Lower leg skin (tissue), 4 donors: ENCODE data around the gene PNP. TPM values are rescaled to one million over a fixed set of nuclear protein-coding genes. Genes with fewer than 3 reads are reported as not detected.

ENCODE experiments used
- DNase-seq, 2 donors: peaks; one replicate each; pipeline ENCODE4 v3.0.0-alpha.2; 2019; ENCODE audit warnings: low spot score in 2 of 2
- H3K4me3 ChIP-seq: fragments of 200-600 bp; sonication (generic); 2 replicates; pipeline ENCODE4 v1.5.1; 2017; ENCODE audit warnings: mild to moderate bottlenecking, low read depth; ENCODE audit not compliant: poor library complexity, severe bottlenecking
- CTCF ChIP-seq, 3 donors: fragments of 450-650 bp; IDR thresholded peaks; one replicate each; pipeline ENCODE4 v1.5.1; 2016; ENCODE audit warnings: antibody characterized with exemption in 3 of 3, mild to moderate bottlenecking in 3 of 3, moderate library complexity in 2 of 3
- POLR2A ChIP-seq, 2 donors: fragments of 450-650 bp; IDR thresholded peaks; one replicate each; pipeline ENCODE4 v1.6.1; 2016 to 2017; ENCODE audit warnings: antibody characterized with exemption in 2 of 2, mild to moderate bottlenecking in 1 of 2, moderate library complexity in 1 of 2
- WGBS, 2 donors: methylation state at CpG; one replicate each; pipeline ENCODE4 v1.1.5; 2018; 5-methylcytosine and 5-hydroxymethylcytosine counted together
- intact Hi-C: fragments of 100-400 bp; cut with DNase I; formaldehyde crosslinking; loops from one replicate; pipeline ENCODE4 v1.15.0; 2023; ENCODE audit warnings: low total_unique reads
- total RNA-seq, 4 donors: library from RNA; depleted of rRNA; stranded (reverse); fragments of >200 nt; gene quantifications; one replicate each; pipeline ENCODE4 v1.1.0, GENCODE V29; 2016

The PNP gene
- total RNA-seq, 4 donors from 2014 or later, result 23.0 to 48.8 (median 36.2) TPM

DNA sequence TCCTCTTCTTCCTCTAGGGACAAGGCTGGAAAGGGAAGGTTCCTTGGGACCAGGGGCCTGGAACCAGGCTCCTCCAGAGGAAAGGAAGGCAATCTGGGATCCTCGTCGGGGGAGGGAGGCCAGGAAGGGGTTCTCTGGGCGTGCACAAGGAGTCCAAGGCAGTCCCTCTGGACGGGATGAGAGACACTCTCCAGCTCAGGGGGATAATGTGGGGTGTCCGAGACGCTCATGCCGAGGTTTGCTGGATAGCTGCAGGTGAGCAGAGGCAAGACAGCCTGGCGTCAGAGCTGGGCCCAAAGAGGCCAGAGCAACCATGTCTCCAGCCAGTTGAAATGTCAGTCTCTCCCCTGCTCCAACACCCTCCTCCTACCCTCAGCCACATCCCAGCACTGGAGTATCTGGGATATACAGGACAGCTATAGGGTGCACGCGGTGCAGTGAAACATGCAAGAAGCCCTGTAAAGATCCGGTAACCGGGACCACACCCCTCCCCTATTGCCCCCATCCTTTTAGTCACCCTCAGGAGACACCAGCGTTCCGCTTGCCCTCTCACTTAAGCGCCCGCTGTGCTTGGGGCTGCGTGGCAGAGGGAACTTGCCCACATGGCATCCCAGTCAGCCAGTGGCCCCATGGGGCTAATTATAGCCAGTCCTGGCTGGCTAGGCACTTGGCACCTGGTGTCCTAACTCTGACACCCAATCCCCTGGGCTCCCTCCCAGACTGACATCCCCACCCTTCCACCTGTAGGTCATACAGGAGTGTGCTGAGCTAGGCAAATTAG lies 33.4 kb upstream of the PNP start, which contains the start of gene KLHL33:
TSS of gene KLHL33 (minus strand) at position 585 of the 781 bp plus-strand sequence. CDS start at position 230, 355 bp downstream.
- peak in 1 of 2 donors; percentile 60 for DNase-seq
- WGBS, 2 donors, result 81 to 82% methylated on average over 17 of the region's 17 CpGs

DNA sequence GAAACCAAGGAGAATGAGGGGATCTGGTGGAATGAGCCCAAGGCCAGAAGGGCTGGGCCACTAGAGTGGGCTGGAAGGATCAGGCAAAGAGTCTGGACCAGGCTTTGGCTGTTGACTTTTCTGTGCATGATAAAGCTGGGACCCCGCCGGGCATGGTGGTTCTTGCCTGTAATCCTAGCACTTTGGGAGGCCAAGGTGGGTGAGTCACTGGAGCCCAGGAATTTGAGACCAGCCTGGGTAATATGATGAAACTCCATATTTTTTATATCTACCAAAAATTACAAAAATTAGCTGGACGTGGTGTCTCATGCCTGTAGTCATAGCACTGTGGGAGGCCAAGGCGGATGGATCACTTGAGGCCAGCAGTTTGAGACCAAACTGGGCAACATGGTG lies 32.8 kb upstream of the PNP start:
- WGBS, 2 donors, result 86% methylated on average over 4 of the region's 4 CpGs
- peak in 1 of 2 donors; percentile 46 for DNase-seq
- no peak overlapping the region for H3K4me3 ChIP-seq
- intact Hi-C loops, result no loop called here
- no peak for TF ChIP-seq CTCF (IDR thresholded peaks at IDR 0.05)
- TF ChIP-seq POLR2A (IDR thresholded peaks at IDR 0.05), result no peak

More for the DNA sequence above, 33.4 kb upstream of the PNP start, which contains the start of gene KLHL33:
- no peak within 1 kb of the TSS for H3K4me3 ChIP-seq
- intact Hi-C loops, result no loop called here
- TF ChIP-seq POLR2A (IDR thresholded peaks at IDR 0.05) (no peak), CTCF (IDR thresholded peaks at IDR 0.05) (no peak)

- TF ChIP-seq CTCF (IDR thresholded peaks at IDR 0.05), result no peak
- TF ChIP-seq POLR2A (IDR thresholded peaks at IDR 0.05), result no peak
- intact Hi-C loops, result no loop called here
- H3K4me3 ChIP-seq, result no peak overlapping the region
- DNase-seq, result no peak
- 86 to 93% methylated on average over 7 of the region's 7 CpGs for WGBS, 2 donors
These were observed 30.5 kb upstream of the PNP start for GRCh38 chr14:20438664-20439063.

GRCh38 chr14:20440465-20440864 lies 28.7 kb upstream of the PNP start:
- 86 to 95% methylated on average over 5 of the region's 5 CpGs for WGBS, 2 donors
- intact Hi-C loops, result no loop called here
- TF ChIP-seq CTCF (IDR thresholded peaks at IDR 0.05) (no peak), POLR2A (IDR thresholded peaks at IDR 0.05) (no peak)
- DNase-seq, result no peak
- H3K4me3 ChIP-seq, result no peak overlapping the region

DNA sequence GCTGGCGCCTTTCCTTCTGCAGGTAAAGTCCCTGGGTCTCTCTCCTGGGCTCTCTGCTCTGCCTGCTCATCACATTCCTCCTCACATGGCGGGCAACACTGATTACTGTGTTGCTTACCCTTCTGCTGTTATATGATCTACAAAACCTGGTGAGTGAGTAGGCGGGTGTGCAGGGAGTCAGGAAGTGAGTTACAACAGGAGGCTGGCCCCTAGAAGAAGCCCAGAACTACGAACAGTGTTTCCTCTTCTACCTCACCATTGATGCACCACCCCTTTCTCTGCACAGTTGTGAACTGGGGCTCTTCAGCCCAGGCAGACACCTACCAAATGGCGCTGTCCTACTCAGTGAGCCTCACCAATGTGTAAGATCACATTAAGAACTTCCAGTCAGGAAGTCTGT lies 28.3 kb upstream of the PNP start:
- no peak for DNase-seq
- TF ChIP-seq CTCF (IDR thresholded peaks at IDR 0.05) (no peak), POLR2A (IDR thresholded peaks at IDR 0.05) (no peak)
- intact Hi-C loops, result no loop called here
- H3K4me3 ChIP-seq, result no peak overlapping the region
- 72 to 75% methylated on average over 5 of the region's 5 CpGs for WGBS, 2 donors
